Activated naive CD4-positive, alpha-beta T cell treated with anti-CD3 and anti-CD28 coated beads, Interleukin-2, amount 10 ng/mL, durations not matched to agents 7 days and 5 days (primary cell): ENCODE results near the gene SPHKAP.
"Not testable (repeated sequence)": the region's sequence is repeated elsewhere in the genome, so short reads cannot be mapped to it uniquely, and the experiment has no call there.

Source experiments
- CTCF ChIA-PET: fragments of 350-600 bp; sonication (Branson Sonifier 250); formaldehyde crosslinking; loops from one replicate; lab custom pipeline; 2021; ENCODE audit warnings: antibody characterized with exemption; lab: Charles Lee
- DNase-seq: peaks from one replicate; pipeline ENCODE4 v3.0.0-alpha.2; 2020
- H3K27ac Mint-ChIP-seq: one replicate; pipeline ENCODE4 v1.8.0; 2021; ENCODE audit warnings: mild to moderate bottlenecking, moderate library complexity, mixed read lengths
- H3K27me3 Mint-ChIP-seq: one replicate; pipeline ENCODE4 v1.8.0; 2021; ENCODE audit warnings: mild to moderate bottlenecking, mixed read lengths
- H3K36me3 Mint-ChIP-seq: one replicate; pipeline ENCODE4 v1.8.0; 2021; ENCODE audit warnings: mixed read lengths
- H3K4me1 Mint-ChIP-seq: one replicate; pipeline ENCODE4 v1.8.0; 2021; ENCODE audit warnings: mixed read lengths
- H3K4me3 Mint-ChIP-seq: one replicate; pipeline ENCODE4 v1.8.0; 2021; ENCODE audit warnings: mild to moderate bottlenecking, moderate library complexity, mixed read lengths
- H3K9me3 Mint-ChIP-seq: one replicate; pipeline ENCODE4 v1.8.0; 2021; ENCODE audit warnings: mixed read lengths

Gene SPHKAP

GRCh38 chr2:228023619-228024018 is 157.9 kb downstream of the SPHKAP start:
- no peak for DNase-seq
- CTCF ChIA-PET = no interaction called here
- Mint-ChIP-seq H3K9me3 (peaks cover under 1% of the 10 kb centered on the region), H3K4me1 (no peaks in the 10 kb centered on the region), H3K27me3 (no peaks in the 10 kb centered on the region), H3K36me3 (no peaks in the 10 kb centered on the region), H3K4me3 (no peak overlapping the region), H3K27ac (no peak overlapping the region)

GRCh38 chr2:228018311-228018710 is 163.2 kb downstream of the SPHKAP start:
- DNase-seq = no peak
- H3K4me1 Mint-ChIP-seq = no peaks in the 10 kb centered on the region
- no peaks in the 10 kb centered on the region for H3K36me3 Mint-ChIP-seq
- CTCF ChIA-PET = no interaction called here
- H3K9me3 Mint-ChIP-seq = peaks cover 7% of the 10 kb centered on the region
- no peaks in the 10 kb centered on the region for H3K27me3 Mint-ChIP-seq
- no peak overlapping the region for H3K27ac Mint-ChIP-seq
- H3K4me3 Mint-ChIP-seq = no peak overlapping the region

GRCh38 chr2:228017784-228018183 is 163.7 kb downstream of the SPHKAP start:
- H3K9me3 Mint-ChIP-seq = peaks cover 7% of the 10 kb centered on the region
- H3K4me1 Mint-ChIP-seq = no peaks in the 10 kb centered on the region
- no peak overlapping the region for H3K27ac Mint-ChIP-seq
- CTCF ChIA-PET = no interaction called here
- no peak for DNase-seq
- no peak overlapping the region for H3K4me3 Mint-ChIP-seq
- no peaks in the 10 kb centered on the region for H3K36me3 Mint-ChIP-seq
- no peaks in the 10 kb centered on the region for H3K27me3 Mint-ChIP-seq

GRCh38 chr2:228016402-228016801 is 165.1 kb downstream of the SPHKAP start:
- Mint-ChIP-seq H3K4me3 (no peak overlapping the region), H3K27me3 (no peaks in the 10 kb centered on the region), H3K9me3 (peaks cover 7% of the 10 kb centered on the region), H3K4me1 (no peaks in the 10 kb centered on the region), H3K27ac (no peak overlapping the region), H3K36me3 (no peaks in the 10 kb centered on the region)
- CTCF ChIA-PET = no interaction called here
- no peak for DNase-seq

GRCh38 chr2:228015741-228016140 is 165.7 kb downstream of the SPHKAP start:
- no peak overlapping the region for H3K4me3 Mint-ChIP-seq
- DNase-seq = no peak
- H3K9me3 Mint-ChIP-seq = peaks cover 7% of the 10 kb centered on the region
- CTCF ChIA-PET = no interaction called here
- no peaks in the 10 kb centered on the region for H3K27me3 Mint-ChIP-seq
- no peaks in the 10 kb centered on the region for H3K36me3 Mint-ChIP-seq
- H3K4me1 Mint-ChIP-seq = no peaks in the 10 kb centered on the region
- H3K27ac Mint-ChIP-seq = no peak overlapping the region

GRCh38 chr2:227996366-227996765 is 185.1 kb downstream of the SPHKAP start:
- H3K4me3 Mint-ChIP-seq = no peak overlapping the region
- H3K9me3 Mint-ChIP-seq = no peaks in the 10 kb centered on the region
- CTCF ChIA-PET = no interaction called here
- no peak for DNase-seq
- no peaks in the 10 kb centered on the region for H3K4me1 Mint-ChIP-seq
- H3K27me3 Mint-ChIP-seq = no peaks in the 10 kb centered on the region
- no peaks in the 10 kb centered on the region for H3K36me3 Mint-ChIP-seq
- no peak overlapping the region for H3K27ac Mint-ChIP-seq

- Mint-ChIP-seq H3K36me3 (no peaks in the 10 kb centered on the region), H3K9me3 (no peaks in the 10 kb centered on the region), H3K4me1 (no peaks in the 10 kb centered on the region), H3K4me3 (no peak overlapping the region), H3K27me3 (no peaks in the 10 kb centered on the region), H3K27ac (no peak overlapping the region)
- no peak for DNase-seq
- CTCF ChIA-PET = no interaction called here
Measured at GRCh38 chr2:227990937-227991336, 190.6 kb downstream of the SPHKAP start.

GRCh38 chr2:227973241-227973640 is 208.2 kb downstream of the SPHKAP start:
- Mint-ChIP-seq H3K9me3 (peaks cover 2% of the 10 kb centered on the region), H3K27me3 (no peaks in the 10 kb centered on the region)

GRCh38 chr2:227971619-227972230 is 209.8 kb downstream of the SPHKAP start:
- no peaks in the 10 kb centered on the region for H3K4me1 Mint-ChIP-seq
- CTCF ChIA-PET = no interaction called here
- H3K36me3 Mint-ChIP-seq = no peaks in the 10 kb centered on the region
- DNase-seq = no peak
- H3K27ac Mint-ChIP-seq = no peak overlapping the region
- H3K27me3 Mint-ChIP-seq = no peaks in the 10 kb centered on the region
- peaks cover 2% of the 10 kb centered on the region for H3K9me3 Mint-ChIP-seq
- no peak overlapping the region for H3K4me3 Mint-ChIP-seq

More at GRCh38 chr2:227973241-227973640, 208.2 kb downstream of the SPHKAP start:
- H3K36me3 Mint-ChIP-seq = no peaks in the 10 kb centered on the region
- no peak overlapping the region for H3K4me3 Mint-ChIP-seq
- DNase-seq = no peak
- CTCF ChIA-PET = no interaction called here
- no peak overlapping the region for H3K27ac Mint-ChIP-seq
- H3K4me1 Mint-ChIP-seq = no peaks in the 10 kb centered on the region

GRCh38 chr2:227960317-227960716 is 221.2 kb downstream of the SPHKAP start:
- no peaks in the 10 kb centered on the region for H3K27me3 Mint-ChIP-seq
- H3K27ac Mint-ChIP-seq = no peak overlapping the region
- H3K4me3 Mint-ChIP-seq = no peak overlapping the region
- no peaks in the 10 kb centered on the region for H3K36me3 Mint-ChIP-seq
- no peaks in the 10 kb centered on the region for H3K4me1 Mint-ChIP-seq
- no peaks in the 10 kb centered on the region for H3K9me3 Mint-ChIP-seq
- CTCF ChIA-PET = no interaction called here
- no peak for DNase-seq

- H3K27me3 Mint-ChIP-seq = no peaks in the 10 kb centered on the region
- H3K27ac Mint-ChIP-seq = no peak overlapping the region
- H3K4me1 Mint-ChIP-seq = no peaks in the 10 kb centered on the region
- no peaks in the 10 kb centered on the region for H3K9me3 Mint-ChIP-seq
- DNase-seq = no peak
- no peaks in the 10 kb centered on the region for H3K36me3 Mint-ChIP-seq
- CTCF ChIA-PET = interaction anchor here (1.0 kb wide), 1 partner anchor 298 kb away, joined by 3 read pairs; no protein-coding TSS in a partner anchor
- H3K4me3 Mint-ChIP-seq = no peak overlapping the region
Measured at GRCh38 chr2:227942965-227943364, 238.5 kb downstream of the SPHKAP start.

GRCh38 chr2:227942021-227942420 is 239.5 kb downstream of the SPHKAP start:
- no peaks in the 10 kb centered on the region for H3K4me1 Mint-ChIP-seq
- CTCF ChIA-PET = no interaction called here
- no peaks in the 10 kb centered on the region for H3K9me3 Mint-ChIP-seq
- no peak for DNase-seq
- no peak overlapping the region for H3K27ac Mint-ChIP-seq
- no peak overlapping the region for H3K4me3 Mint-ChIP-seq
- H3K36me3 Mint-ChIP-seq = no peaks in the 10 kb centered on the region
- no peaks in the 10 kb centered on the region for H3K27me3 Mint-ChIP-seq

GRCh38 chr2:227939271-227940027 is 242.0 kb downstream of the SPHKAP start:
- no peaks in the 10 kb centered on the region for H3K36me3 Mint-ChIP-seq
- H3K9me3 Mint-ChIP-seq = peaks cover 3% of the 10 kb centered on the region
- CTCF ChIA-PET = no interaction called here
- DNase-seq = peak; percentile 20
- H3K4me3 Mint-ChIP-seq = no peak overlapping the region
- H3K4me1 Mint-ChIP-seq = no peaks in the 10 kb centered on the region
- no peak overlapping the region for H3K27ac Mint-ChIP-seq
- H3K27me3 Mint-ChIP-seq = no peaks in the 10 kb centered on the region

- CTCF ChIA-PET = not testable (repeated sequence)
Measured at GRCh38 chr2:227936249-227936648, 245.2 kb downstream of the SPHKAP start.

GRCh38 chr2:227933884-227934283 is 247.6 kb downstream of the SPHKAP start:
- CTCF ChIA-PET = no interaction called here
- Mint-ChIP-seq H3K9me3 (peaks cover 3% of the 10 kb centered on the region), H3K4me1 (no peaks in the 10 kb centered on the region), H3K27ac (no peak overlapping the region), H3K4me3 (no peak overlapping the region), H3K27me3 (no peaks in the 10 kb centered on the region), H3K36me3 (no peaks in the 10 kb centered on the region)
- no peak for DNase-seq

More at GRCh38 chr2:227936249-227936648, 245.2 kb downstream of the SPHKAP start:
- DNase-seq, H3K27me3 Mint-ChIP-seq, H3K27ac Mint-ChIP-seq, H3K9me3 Mint-ChIP-seq, H3K4me3 Mint-ChIP-seq, H3K36me3 Mint-ChIP-seq, H3K4me1 Mint-ChIP-seq: not testable (repeated sequence)
